NB4 (cell line): Measurements from ENCODE around the gene DSP.

Source experiments
- MAX ChIP-seq: IDR thresholded peaks from 2 replicates; pipeline ENCODE4 v1.6.1; 2011; ENCODE audit warnings: low read depth, low read length
- POLR2A ChIP-seq: IDR thresholded peaks from 2 replicates; pipeline ENCODE4 v1.6.1; 2011; ENCODE audit warnings: mild to moderate bottlenecking; ENCODE audit not compliant: insufficient read length; ENCODE audit errors: extremely low read depth
- TF ChIP-seq, protein P1 (sequence below): IDR thresholded peaks from one replicate; pipeline ENCODE4 v1.5.1; 2012; ENCODE audit warnings: low read depth, low read length

GRCh38 chr6:7543789-7544424 is 2.4 kb downstream of the DSP start:
- no peak for TF ChIP-seq POLR2A
- TF ChIP-seq, protein P1, sequence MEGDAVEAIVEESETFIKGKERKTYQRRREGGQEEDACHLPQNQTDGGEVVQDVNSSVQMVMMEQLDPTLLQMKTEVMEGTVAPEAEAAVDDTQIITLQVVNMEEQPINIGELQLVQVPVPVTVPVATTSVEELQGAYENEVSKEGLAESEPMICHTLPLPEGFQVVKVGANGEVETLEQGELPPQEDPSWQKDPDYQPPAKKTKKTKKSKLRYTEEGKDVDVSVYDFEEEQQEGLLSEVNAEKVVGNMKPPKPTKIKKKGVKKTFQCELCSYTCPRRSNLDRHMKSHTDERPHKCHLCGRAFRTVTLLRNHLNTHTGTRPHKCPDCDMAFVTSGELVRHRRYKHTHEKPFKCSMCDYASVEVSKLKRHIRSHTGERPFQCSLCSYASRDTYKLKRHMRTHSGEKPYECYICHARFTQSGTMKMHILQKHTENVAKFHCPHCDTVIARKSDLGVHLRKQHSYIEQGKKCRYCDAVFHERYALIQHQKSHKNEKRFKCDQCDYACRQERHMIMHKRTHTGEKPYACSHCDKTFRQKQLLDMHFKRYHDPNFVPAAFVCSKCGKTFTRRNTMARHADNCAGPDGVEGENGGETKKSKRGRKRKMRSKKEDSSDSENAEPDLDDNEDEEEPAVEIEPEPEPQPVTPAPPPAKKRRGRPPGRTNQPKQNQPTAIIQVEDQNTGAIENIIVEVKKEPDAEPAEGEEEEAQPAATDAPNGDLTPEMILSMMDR = no peak
- no peak for TF ChIP-seq MAX
